Endometrium (tissue), 2 donors: Measurements from ENCODE around the gene FAF1.
"Not testable (repeated sequence)": the region's sequence is repeated elsewhere in the genome, so short reads cannot be mapped to it uniquely, and the experiment has no call there.

Source experiments
- FAIRE-seq: peaks from 2 replicates; lab custom pipeline; 2012; peaks lifted over from hg19 to GRCh38; lab: Jason Lieb, UNC
- donor health status: control.
- donor health status: control.

FAF1 gene

DNA sequence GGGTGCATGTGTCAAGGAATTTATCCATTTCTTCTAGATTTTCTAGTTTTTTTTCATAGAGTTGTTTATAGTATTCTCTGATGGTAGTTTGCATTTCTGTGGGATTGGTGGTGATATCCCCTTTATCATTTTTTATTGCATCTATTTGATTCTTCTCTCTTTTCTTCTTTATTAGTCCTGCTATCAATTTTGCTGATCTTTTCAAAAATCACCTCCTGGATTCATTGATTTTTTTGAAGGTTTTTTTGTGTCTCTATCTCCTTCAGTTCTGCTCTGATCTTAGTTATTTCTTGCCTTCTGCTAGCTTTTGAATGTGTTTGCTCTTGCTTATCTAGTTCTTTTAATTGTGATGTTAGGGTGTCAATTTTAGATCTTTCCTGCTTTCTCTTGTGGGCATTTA, 52.5 kb downstream of the FAF1 start:
- FAIRE-seq: not testable (repeated sequence)

DNA sequence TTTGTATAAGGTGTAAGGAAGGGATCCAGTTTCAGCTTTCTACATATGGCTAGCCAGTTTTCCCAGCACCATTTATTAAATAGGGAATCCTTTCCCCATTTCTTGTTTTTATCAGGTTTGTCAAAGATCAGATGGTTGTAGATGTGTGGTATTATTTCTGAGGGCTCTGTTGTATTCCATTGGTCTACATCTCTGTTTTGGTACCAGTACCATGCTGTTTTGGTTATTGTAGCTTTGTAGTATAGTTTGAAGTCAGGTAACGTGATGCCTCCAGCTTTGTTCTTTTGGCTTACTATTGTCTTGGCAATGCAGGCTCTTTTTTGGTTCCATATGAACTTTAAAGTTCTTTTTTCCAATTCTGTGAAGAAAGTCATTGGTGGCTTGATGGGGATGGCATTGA, 54.0 kb downstream of the FAF1 start:
- FAIRE-seq: not testable (repeated sequence)

DNA sequence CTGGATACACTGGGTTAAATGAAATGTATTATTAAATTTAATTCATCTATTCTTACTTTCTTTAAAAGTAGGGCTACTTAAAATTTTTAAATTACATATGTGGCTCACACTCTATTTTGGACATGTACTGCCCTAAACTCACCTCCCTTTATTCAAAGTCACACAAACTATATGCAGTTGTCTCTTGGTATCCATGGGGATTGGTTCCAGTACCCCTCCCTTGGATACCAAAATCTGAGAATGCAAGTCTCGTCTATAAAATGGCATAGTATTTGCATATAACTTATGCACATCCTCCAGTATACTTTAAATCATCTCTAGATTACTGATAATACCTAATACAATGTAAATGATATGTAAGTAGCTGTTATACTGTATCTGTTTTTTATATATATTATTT, 57.6 kb downstream of the FAF1 start:
- no peak for FAIRE-seq

DNA sequence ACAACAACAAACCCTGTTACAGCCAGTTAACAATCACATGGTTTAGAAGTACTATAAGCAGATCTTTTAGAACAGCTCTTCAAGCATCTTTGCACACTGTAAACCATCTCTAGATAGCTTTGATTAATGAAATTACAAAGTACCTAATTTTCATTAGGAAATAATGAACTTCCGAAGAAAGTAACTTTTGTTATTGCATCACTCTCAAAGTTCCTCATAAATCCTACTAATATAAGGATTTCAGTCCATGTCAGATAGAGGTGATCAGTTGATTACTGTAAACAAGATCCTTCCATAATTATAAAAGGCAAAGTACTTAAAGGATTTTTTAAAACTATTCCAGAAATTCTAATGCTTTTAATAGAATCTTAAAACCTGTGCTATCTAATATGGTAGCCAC, 58.2 kb downstream of the FAF1 start:
- no peak for FAIRE-seq

DNA sequence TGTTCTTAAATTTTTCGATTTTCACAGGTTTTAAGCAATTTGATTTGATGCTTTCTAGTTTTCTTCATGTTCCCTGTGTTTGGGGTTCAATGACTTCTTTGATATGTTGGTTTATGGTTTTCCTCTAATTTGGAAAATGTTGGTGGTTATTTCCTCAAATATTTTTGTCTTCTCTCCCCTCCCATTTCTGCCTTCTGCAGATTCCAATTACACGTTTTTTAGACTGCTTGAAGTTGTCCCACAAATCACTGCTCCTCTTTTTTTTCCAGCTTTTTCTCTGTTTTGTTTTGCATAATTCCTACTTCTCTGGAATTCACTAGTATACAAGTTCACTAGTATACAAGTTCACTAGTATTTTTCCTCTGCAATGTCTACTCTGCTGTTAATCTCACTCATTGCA, 61.3 kb downstream of the FAF1 start:
- no peak for FAIRE-seq

DNA sequence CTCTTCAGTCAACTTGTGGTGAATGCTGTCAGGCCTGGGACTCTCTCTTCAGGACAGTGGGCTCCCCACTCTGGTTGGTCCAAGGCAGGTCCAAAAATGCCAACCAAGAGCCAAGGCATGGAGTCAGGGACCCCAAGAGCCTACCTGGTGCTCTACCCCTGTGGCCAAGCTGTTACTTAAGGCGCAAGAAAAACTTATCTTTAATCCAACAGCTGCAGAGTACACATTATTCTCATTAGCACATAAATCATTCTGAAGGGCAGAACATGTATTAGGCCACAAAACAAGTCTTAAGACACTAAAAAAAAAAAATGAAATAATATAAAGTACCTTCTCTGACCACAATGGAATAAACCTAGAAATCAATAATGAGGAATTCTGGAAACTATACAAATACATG, 65.7 kb downstream of the FAF1 start:
- no peak for FAIRE-seq

DNA sequence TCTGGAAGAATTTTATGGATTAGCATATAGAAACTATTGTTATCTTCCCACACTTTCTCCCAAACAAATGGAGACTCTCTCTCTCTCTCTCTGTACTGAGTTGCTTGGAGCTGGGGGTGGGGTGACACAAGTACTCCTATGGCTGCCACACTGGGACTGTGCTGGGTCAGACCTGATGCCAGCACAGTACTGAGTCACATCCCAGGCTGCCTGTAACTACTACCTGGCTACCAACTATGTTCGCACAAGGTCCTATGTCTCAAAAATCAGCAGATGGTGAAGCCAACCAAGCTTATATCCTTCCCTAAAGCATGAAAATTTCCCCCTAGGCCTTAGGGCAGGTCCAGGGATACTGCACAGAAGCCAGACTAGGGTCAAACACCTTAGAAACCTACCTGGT, 66.6 kb downstream of the FAF1 start:
- no peak for FAIRE-seq

DNA sequence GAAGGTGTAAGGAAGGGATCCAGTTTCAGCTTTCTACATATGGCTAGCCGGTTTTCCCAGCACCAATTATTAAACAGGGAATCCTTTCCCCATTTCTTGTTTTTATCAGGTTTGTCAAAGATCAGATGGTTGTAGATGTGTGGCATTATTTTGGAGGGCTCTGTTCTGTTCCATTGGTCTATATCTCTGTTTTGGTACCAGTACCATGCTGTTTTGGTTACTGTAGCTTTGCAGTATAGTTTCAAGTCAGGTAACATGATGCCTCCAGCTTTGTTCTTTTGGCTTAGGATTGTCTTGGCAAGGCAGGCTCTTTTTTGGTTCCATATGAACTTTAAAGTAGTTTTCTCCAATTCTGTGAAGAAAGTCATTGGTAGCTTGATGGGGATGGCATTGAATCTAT, 72.5 kb downstream of the FAF1 start:
- FAIRE-seq: not testable (repeated sequence)

DNA sequence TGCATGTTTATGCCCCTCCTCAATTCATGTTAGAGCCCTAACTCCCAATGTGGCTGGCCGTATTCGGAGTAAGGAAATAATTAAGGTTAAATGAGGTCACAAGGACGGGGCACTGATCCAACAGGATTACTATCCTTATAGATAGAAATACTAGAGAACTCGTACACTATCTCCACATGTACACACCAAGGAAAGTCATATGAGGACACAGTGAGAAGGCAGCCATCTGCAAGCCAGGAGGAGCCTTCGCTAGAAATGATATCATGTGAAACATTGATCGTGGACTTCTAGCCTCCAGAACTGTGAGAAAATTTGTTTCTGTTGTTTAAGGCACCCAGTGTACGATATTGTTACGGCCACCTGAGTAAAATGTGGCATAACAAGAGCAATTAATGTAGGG, 79.7 kb downstream of the FAF1 start:
- no peak for FAIRE-seq

DNA sequence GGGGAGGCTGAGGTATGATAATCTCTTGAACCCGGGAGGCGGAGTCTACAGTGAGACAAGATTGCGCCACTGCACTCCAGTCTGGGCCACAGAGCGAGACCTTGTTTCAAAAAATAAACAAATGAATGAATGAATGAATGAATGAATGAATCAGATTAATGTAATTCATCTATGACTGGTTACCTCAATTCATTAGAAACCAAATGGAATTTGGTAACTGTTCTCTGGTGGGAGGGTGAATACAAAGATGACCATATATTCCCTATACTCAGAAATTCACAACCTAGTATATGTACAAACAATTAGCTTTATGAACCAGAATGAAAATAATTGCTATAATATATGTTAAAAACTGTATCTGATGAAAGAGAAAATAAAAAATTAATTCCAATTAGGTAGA, 80.9 kb downstream of the FAF1 start:
- FAIRE-seq: no peak

DNA sequence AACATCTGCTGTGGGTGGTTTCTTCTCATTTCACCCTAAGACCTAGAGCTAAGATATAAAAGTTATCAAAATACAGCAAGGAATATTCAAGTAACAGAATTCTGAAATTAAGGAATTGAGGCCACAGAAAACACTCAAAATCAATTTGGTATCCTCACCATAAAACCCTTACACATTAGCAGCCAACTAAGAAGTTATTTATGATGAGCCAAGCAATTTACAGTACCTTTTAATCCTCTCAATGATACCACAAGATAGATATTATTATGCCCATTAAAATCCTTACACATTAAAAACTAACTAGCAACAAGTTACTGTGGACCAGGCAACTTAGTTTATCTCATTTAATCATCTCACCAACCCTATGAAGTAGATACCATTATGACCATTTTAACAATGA, 81.6 kb downstream of the FAF1 start:
- no peak for FAIRE-seq

DNA sequence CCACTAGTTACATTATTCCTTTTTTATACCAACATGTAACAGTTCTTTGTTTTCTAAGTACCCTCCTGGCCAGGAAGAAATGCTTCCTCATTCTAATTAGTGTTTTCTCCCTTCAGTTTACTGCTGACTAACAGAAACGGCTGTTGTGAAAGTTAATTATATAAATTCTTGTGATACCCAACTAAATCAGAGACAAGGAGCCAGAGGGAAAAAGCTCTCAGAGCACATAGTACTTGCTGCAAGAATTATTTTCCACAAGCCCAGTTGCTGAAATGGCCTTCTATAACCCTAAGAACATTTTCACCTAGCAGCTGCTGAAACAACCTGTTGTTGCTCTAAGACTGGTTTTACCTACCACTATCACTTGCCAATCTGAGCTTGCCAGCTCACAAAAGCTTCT, 82.4 kb downstream of the FAF1 start:
- no peak for FAIRE-seq

DNA sequence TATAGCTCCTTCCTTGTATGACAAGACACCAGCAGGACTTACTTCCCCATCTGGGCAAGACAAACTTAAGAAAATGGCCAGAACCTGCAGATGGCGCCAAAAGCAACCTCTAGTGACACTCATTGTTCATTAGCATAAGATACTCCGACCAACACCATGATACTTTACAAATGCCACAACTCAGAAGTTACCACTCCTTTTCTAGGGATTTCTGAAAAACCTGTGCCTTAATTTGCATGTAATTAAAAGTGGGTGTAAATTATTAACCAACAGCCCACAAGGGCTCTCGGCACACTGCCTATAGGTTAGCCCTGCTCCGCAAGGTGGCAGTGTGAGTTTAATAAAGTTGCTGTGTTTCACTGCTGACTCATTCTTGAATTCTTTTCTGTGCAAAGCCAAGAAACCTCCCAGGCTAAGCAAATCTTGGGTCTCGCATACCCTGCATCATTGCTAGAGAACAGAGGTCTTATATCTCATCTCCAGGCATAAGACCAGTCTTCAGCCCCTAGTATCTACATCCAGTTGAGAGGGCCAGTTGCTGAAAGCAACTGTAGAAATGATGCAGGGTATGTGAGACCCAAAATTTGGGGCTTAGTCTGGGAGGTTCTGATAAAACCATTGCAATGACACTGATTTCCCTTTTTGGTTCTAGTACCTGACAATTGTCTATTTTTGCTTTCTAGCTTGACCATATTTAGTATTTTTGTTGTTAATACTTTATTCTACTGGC, 86.4 kb downstream of the FAF1 start:
- no peak for FAIRE-seq

DNA sequence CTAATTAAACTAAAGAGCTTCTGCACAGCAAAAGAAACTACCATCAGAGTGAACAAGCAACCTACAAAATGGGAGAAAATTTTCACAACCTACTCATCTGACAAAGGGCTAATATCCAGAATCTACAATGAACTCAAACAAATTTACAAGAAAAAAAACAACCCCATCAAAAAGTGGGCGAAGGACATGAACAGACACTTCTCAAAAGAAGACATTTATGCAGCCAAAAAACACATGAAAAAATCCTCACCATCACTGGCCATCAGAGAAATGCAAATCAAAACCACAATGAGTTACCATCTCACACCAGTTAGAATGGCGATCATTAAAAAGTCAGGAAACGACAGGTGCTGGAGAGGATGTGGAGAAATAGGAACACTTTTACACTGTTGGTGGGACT, 95.2 kb downstream of the FAF1 start:
- FAIRE-seq: not testable (repeated sequence)

DNA sequence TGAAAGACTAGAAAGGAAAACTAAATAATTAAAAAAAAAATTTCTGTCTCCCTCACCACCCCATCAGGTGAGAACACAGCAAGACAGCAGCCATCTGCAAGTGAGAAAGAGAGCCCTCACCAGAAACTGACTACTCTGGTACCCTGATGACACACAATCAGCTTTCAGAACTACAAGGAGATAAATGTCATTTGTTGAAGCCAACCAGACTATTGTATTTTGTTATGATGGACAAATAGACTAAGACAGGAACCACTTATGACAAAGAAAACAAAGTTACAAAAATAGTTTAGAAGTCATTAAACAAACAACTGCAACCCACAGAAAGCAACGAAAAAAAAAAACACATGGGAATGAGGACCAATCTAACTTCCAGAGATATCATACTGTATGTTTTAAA, 98.3 kb downstream of the FAF1 start:
- FAIRE-seq: no peak

DNA sequence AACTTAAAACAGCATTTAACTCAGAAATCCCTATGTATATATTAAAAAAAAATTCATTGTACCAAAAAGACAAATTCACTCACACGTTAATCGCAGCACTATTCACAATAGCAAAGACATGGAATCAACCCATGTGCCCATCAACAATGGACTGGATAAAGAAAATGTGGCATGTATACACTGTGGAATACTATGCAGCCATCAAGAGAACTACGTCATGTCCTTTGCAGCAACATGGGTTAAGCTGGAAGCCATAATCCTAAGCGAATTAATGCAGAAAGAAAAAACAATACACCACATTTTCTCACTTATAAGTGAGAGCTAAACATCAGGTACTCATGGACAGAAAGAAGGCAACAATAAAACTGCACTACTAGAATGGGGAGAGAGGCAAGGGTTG, 99.4 kb downstream of the FAF1 start:
- no peak for FAIRE-seq

DNA sequence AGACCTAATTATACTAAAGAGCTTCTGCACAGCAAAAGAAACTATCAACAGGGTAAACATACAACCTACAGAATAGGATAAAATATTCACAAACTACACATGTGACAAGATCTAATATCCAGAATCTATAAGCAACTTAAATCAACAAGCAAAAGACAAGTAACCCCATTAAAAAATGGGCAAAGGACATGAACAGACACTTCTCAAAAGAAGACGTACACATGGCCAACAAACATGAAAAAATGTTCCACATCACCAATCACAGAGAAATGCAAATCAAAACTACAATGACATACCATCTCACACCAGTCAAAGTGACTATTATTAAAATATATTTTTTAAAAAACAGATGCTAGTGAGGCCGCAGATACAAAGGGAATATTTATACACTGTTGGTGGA, 99.8 kb downstream of the FAF1 start:
- no peak for FAIRE-seq

DNA sequence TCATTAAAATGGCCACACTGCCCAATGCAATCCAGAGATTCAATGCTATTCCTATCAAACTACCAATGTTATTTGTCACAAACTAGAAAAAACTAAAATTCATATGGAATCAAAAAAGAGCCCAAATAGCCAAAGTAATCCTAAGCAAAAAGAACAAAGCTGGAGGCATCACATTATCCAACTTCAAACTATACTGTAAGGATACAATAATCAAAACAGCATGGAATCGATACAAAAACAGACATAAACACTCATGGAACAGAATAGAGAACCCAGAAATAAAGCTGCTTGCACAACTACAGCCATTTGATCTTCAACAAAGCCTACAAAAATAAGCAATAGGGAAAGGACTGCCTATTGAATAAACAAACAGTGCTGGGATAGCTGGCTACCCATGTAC, 100.4 kb downstream of the FAF1 start:
- FAIRE-seq: no peak

DNA sequence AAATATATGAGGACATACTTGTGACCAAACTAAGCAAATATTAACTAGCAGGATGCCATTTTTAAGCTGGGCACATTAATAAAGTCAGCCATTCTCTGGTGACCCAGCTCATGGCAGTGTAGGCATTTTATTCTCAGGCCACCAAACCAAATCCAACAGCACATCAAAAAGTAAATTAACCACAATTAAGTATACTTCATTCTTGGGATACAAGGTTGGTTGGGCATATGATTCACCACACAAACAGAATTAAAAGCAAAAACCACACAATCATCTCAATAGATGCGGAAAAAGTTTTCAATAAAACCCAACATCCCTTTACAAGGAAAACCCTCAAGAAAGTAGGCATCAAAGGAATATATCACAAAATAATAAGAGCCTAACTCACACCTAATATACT, 101.3 kb downstream of the FAF1 start:
- no peak for FAIRE-seq

DNA sequence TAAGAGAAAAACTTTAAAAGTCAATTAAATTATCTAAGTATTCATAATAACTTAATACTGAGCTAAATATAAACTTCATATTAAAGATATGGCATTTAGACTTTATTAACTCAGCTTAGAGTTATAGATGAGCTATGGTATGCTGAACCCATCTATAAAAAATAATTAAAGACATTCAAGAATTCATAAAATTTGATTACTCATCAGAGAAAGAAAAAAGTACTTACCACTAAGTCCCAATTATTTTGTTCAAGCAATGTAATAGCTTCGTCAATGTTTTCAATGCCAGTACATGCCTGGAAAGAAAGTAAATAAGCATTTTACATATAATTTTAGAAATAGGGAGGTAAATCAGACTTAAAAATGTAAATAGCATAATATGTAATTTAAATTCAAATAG, 102.4 kb downstream of the FAF1 start:
- FAIRE-seq: no peak

DNA sequence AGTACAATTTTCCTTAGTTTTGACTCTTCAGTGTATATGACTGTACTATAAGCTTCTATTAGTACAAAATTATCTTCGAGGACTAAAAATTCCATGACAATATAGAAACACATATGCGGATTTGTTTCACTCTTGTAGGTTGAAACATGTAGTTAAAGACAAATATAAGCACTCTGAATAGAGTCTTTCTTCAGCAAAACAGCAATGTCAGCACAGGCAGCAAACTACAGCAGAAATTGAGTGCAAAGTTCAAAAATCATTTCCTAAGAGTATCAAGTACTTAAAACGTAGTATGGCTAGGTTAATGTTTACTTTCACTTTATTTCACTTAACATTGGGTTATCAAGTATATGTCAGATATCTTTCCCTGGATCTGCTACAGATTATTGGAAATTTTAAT, 106.7 kb downstream of the FAF1 start:
- no peak for FAIRE-seq

DNA sequence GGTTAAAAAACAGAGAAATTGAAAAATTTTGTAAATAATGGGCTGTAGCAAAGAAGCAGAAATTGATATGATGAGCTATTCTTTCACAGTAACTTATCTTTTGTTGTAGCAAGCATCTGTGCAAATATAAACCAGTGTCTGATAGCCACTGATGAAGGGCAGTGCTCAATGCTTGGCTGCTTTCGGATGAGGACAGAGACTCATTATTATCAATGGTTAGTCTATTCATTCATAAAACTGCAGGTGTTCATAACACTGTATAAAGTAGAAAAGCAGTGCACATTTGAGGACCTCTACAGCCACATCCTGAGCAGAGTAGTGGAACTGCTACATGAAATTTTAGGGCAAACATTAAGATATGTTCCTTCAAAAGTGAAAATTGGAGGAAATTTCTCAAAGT, 107.2 kb downstream of the FAF1 start:
- no peak for FAIRE-seq

DNA sequence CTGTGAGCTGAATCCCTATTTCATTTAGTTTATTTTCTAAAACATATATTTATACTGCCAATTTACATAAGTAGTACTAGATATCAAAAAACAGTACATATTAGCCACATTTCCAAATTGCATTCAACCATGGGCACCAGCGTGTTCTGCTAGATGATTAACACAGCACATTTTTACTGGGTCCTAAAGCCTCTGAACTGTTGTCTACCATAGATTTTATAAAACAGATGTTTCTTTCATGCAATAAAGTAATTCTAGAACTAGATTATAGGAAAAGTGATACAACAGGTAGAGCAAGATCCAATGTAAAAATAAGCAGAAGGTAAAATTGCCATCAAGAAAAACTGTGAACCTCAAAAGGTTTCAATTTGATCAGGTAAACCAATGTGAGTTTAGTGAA, 108.6 kb downstream of the FAF1 start:
- FAIRE-seq: no peak

DNA sequence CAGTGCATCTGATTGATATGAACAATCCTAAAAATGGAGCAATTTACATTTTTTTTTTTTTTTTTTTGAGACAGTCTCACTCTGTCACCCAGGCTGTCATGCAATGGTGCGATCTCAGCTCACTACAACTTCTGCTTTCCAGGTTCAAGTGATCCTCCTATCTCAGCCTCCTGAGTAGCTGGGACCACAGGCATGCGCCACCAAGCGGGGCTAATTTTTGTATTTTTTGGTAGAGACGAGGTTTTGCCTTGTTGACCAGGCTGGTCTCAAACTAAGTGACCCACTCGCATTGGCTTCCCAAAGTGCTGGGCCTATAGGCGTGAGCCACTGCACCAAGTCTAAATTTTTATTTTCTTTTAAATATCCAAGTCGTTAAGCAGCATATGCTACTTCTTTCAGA, 109.0 kb downstream of the FAF1 start:
- no peak for FAIRE-seq

DNA sequence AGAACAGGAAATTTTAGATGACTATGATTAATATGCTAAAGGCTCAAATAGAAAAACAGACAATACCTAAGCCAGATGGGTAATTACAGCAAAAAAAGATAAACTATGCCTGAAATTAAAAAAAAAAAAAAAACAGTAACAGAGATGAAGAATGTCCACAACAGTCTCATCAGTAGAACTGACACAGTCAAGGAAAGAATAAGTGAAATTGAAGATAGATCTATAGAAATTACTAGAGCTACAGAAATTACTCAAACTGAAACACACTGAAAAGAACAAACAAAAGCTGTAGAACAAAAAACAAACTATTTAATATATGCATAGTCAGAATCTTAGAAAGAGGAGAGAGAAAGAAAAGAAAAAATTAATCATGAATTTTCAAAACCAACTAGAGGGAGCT, 112.8 kb downstream of the FAF1 start:
- no peak for FAIRE-seq
